MCF 10A (cell line): ENCODE results near the gene SLC24A3. TPM values are rescaled to one million over a fixed set of nuclear protein-coding genes. Genes with fewer than 3 reads are reported as not detected.

Experiments
- BruUV-seq: library from RNA; stranded (reverse); fragments of 400-500 nt; replicated peaks from 2 replicates; lab custom pipeline; 2021; lab: Mats Ljungman, UMichigan
- CTCF ChIA-PET: fragments of 300-600 bp; sonication (Branson Sonifier 250); formaldehyde crosslinking; extraction: SDS; loops from one replicate; lab custom pipeline; 2021; ENCODE audit warnings: antibody characterized with exemption, inconsistent platforms; lab: Yijun Ruan, JAX
- POLR2A ChIA-PET: fragments of 300-600, 350-650 bp; sonication (Branson Sonifier 250); formaldehyde crosslinking; extraction: SDS; loops from one replicate; lab custom pipeline; 2020; ENCODE audit warnings: antibody characterized with exemption, inconsistent platforms; lab: Yijun Ruan, JAX
- DNase-seq: peaks from one replicate; pipeline ENCODE4 v3.0.0-alpha.2; 2018; ENCODE audit not compliant: unreplicated experiment
- H3K27ac Mint-ChIP-seq: one replicate; pipeline ENCODE4 v1.8.0; 2022; ENCODE audit warnings: mild to moderate bottlenecking, low read depth, mixed read lengths; ENCODE audit not compliant: unreplicated experiment
- H3K27me3 Mint-ChIP-seq: one replicate; pipeline ENCODE4 v1.8.0; 2022; ENCODE audit warnings: mixed read lengths; ENCODE audit not compliant: insufficient read depth, unreplicated experiment
- H3K36me3 Mint-ChIP-seq: one replicate; pipeline ENCODE4 v1.8.0; 2022; ENCODE audit warnings: mild to moderate bottlenecking, moderate library complexity, mixed read lengths; ENCODE audit not compliant: insufficient read depth, unreplicated experiment
- H3K4me1 Mint-ChIP-seq: one replicate; pipeline ENCODE4 v1.8.0; 2022; ENCODE audit warnings: mixed read lengths; ENCODE audit not compliant: insufficient read depth, unreplicated experiment
- H3K4me3 Mint-ChIP-seq: one replicate; pipeline ENCODE4 v1.8.0; 2022; ENCODE audit warnings: mild to moderate bottlenecking, moderate library complexity, mixed read lengths; ENCODE audit not compliant: unreplicated experiment
- H3K9me3 Mint-ChIP-seq: one replicate; pipeline ENCODE4 v1.8.0; 2022; ENCODE audit warnings: mixed read lengths; ENCODE audit not compliant: unreplicated experiment
- CTCF ChIP-seq: fragments of 200-600 bp; IDR thresholded peaks from one replicate; pipeline ENCODE4 v1.8.0; 2022; ENCODE audit warnings: antibody characterized with exemption, mild to moderate bottlenecking; ENCODE audit not compliant: unreplicated experiment
- intact Hi-C: fragments of 100-400 bp; cut with micrococcal nuclease; formaldehyde crosslinking; loops from 2 replicates; pipeline ENCODE4 v1.14.1; 2022
- total RNA-seq: library from RNA; stranded (reverse); gene quantifications from 2 replicates; pipeline ENCODE4 v1.2.3, GENCODE V29; 2022

The SLC24A3 gene
- total RNA-seq, 1 experiment from 2014 or later = not detected

- no peak for TF ChIP-seq CTCF
- Mint-ChIP-seq H3K9me3 (no peaks in the 10 kb centered on the region), H3K4me1 (peaks cover 5% of the 10 kb centered on the region), H3K36me3 (no peaks in the 10 kb centered on the region), H3K27me3 (no peaks in the 10 kb centered on the region), H3K4me3 (no peak overlapping the region), H3K27ac (no peak overlapping the region)
- no TSS peak for BruUV-seq
- no peak for DNase-seq
- CTCF ChIA-PET = interaction anchor here (0.6 to 1.5 kb wide), 4 partner anchors 10 to 56 kb away, joined by 3 read pairs; no protein-coding TSS in a partner anchor
- POLR2A ChIA-PET = interaction anchor here (0.6 to 1.5 kb wide), 2 partner anchors 9 to 282 kb away, joined by 3 to 4 read pairs; no protein-coding TSS in a partner anchor
- intact Hi-C loops = no loop called here
Observed at GRCh38 chr20:19745106-19745505, 532.7 kb downstream of the SLC24A3 start.

DNA sequence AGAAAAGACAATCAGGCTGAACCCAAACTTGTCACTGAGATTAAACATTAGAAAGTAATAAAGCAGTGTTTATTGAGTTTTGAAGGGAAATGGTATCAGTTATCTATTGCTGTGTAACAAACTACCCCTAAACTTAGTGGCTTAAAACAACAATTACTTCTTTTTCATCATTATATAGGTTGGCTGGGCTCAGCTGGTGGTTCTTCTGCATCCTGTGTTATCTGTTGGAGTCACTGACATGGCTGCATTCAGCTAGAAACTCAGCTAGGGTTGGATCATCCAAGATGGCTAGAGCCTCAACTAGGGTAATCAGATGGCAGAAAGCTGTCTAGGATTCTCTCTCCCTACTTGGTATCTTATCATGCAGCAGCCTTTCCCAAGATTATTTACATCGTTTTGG is 533.1 kb downstream of the SLC24A3 start:
- no peak overlapping the region for H3K4me3 Mint-ChIP-seq
- POLR2A ChIA-PET = interaction anchor here (0.6 to 1.5 kb wide), 3 partner anchors 10 to 1504 kb away, joined by 3 to 4 read pairs (median 3); no protein-coding TSS in a partner anchor

GRCh38 chr20:19746396-19746795 is 534.0 kb downstream of the SLC24A3 start:
- TF ChIP-seq CTCF = no peak
- ChIA-PET CTCF (interaction anchor here (0.7 to 1.8 kb wide), 2 partner anchors 53 to 1113 kb away, joined by 3 to 11 read pairs; no protein-coding TSS in a partner anchor), POLR2A (interaction anchor here (1.5 kb wide), 1 partner anchor 11 kb away, joined by 4 read pairs; no protein-coding TSS in a partner anchor)
- Mint-ChIP-seq H3K4me3 (no peak overlapping the region), H3K9me3 (no peaks in the 10 kb centered on the region), H3K27ac (no peak overlapping the region), H3K4me1 (peaks cover 11% of the 10 kb centered on the region), H3K36me3 (no peaks in the 10 kb centered on the region), H3K27me3 (no peaks in the 10 kb centered on the region)
- BruUV-seq = no TSS peak
- DNase-seq = no peak
- intact Hi-C loops = no loop called here

More for the DNA sequence above, 533.1 kb downstream of the SLC24A3 start:
- no peak for TF ChIP-seq CTCF
- intact Hi-C loops = no loop called here
- CTCF ChIA-PET = interaction anchor here (0.6 to 1.5 kb wide), 4 partner anchors 11 to 57 kb away, joined by 3 read pairs; no protein-coding TSS in a partner anchor
- H3K36me3 Mint-ChIP-seq = no peaks in the 10 kb centered on the region
- no TSS peak for BruUV-seq
- no peak overlapping the region for H3K27ac Mint-ChIP-seq
- no peaks in the 10 kb centered on the region for H3K27me3 Mint-ChIP-seq
- no peaks in the 10 kb centered on the region for H3K9me3 Mint-ChIP-seq
- H3K4me1 Mint-ChIP-seq = peaks cover 5% of the 10 kb centered on the region
- DNase-seq = no peak

DNA sequence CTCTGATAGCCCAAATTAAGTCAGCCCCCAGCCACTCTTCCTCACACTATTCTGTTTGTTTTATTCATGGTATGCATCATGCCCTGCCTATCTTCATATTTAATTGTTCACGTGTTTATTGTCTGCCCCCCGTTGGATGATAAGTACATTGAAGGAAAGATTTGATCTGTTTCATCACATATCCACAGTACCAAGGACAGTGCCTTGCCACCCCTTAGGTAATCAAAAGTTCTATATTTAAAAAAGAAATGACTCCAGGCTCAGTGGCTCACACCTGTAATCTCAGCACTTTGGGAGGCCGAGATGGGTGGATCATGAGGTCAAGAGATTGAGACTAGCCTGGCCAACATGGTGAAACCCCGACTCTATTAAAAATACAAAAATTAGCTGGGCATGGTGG is 535.5 kb downstream of the SLC24A3 start:
- POLR2A ChIA-PET = interaction anchor here (0.7 to 1.5 kb wide), 4 partner anchors 9 to 13 kb away, joined by 3 to 9 read pairs (median 6); partner anchors contain the start of gene RIN2
- no peak overlapping the region for H3K4me3 Mint-ChIP-seq
- CTCF ChIA-PET = interaction anchor here (0.7 to 1.8 kb wide), 4 partner anchors 11 to 497 kb away, joined by 3 to 11 read pairs (median 5); no protein-coding TSS in a partner anchor

More for the DNA sequence above, 535.5 kb downstream of the SLC24A3 start:
- H3K27ac Mint-ChIP-seq = no peak overlapping the region
- BruUV-seq = no TSS peak
- no peaks in the 10 kb centered on the region for H3K36me3 Mint-ChIP-seq
- H3K27me3 Mint-ChIP-seq = no peaks in the 10 kb centered on the region
- intact Hi-C loops = no loop called here
- H3K4me1 Mint-ChIP-seq = peaks cover 15% of the 10 kb centered on the region
- H3K9me3 Mint-ChIP-seq = no peaks in the 10 kb centered on the region
- no peak for DNase-seq
- TF ChIP-seq CTCF = no peak
